Measurements from ENCODE around the gene AVPR2. TPM values are rescaled to one million over a fixed set of nuclear protein-coding genes. Genes with fewer than 3 reads are reported as not detected.

AVPR2 gene
- polyA plus RNA-seq, 1 donor from 2014 or later: not detected

DNA sequence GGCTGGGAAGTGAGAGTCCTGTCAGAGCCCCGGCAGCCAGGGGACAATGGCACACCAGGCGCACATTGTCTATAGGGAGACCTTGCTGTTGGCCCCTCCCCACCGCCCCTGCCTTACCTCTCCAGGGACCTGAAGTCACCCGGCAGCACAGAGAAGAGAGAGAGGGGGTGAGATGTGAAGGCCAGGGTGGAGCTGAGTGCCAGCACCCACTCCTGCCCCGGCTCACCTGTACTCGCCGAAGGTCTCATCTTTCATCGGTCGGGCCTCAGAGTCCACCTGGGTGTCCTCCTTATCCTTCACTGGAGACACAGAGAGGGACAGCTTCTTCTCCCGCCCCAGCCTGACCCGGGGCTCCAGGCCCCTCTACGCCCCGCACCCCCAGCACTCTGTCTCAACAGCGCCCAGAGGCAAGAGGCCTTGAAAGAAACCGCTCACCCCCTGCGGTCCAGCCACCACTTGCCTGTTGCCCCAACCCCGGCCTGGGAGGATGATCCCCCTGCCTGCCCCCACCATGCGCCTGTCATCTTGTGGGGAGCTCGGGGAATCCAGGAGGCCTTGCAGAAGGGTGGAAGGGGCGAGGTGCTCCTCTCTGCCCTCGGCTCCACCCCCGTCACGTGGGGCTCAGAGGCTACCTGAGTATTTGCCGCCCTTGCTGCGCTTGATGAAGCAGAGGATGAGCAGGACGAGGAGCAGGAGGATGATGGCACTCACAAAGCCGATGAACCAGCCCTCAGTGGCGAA is 41.1 kb upstream of the AVPR2 start:
- H3K9me2 ChIP-seq (ENCODE audit: insufficient read depth, low read length): no peaks in the 10 kb centered on the region
- no peak overlapping the region for H3K27ac ChIP-seq (ENCODE audit: low read length)
- H2AFZ ChIP-seq (ENCODE audit: low read depth, low read length): no peak overlapping the region
- H3K4me3 ChIP-seq (ENCODE audit: low read length): no peak overlapping the region
- no peaks in the 10 kb centered on the region for H3K36me3 ChIP-seq (ENCODE audit: insufficient read depth, low read length)
- no peaks in the 10 kb centered on the region for H3F3A ChIP-seq (ENCODE audit: insufficient read depth, low read length, poor library complexity, severe bottlenecking)
- H3K9ac ChIP-seq (ENCODE audit: low read length): no peak overlapping the region
- no peaks in the 10 kb centered on the region for H3K79me2 ChIP-seq (replicated peaks; ENCODE audit: insufficient read depth, low read length)
- no peaks in the 10 kb centered on the region for H3K27me3 ChIP-seq (ENCODE audit: insufficient read depth, low read depth, low read length)
- H3K4me2 ChIP-seq (ENCODE audit: low read length): no peak overlapping the region
- H4K20me1 ChIP-seq (ENCODE audit: insufficient read depth): no peaks in the 10 kb centered on the region
- no peak for TF ChIP-seq TAF1 (IDR thresholded peaks at IDR 0.05; ENCODE audit: low read depth)
- no peaks in the 10 kb centered on the region for H3K9me3 ChIP-seq (ENCODE audit: low read length)

DNA sequence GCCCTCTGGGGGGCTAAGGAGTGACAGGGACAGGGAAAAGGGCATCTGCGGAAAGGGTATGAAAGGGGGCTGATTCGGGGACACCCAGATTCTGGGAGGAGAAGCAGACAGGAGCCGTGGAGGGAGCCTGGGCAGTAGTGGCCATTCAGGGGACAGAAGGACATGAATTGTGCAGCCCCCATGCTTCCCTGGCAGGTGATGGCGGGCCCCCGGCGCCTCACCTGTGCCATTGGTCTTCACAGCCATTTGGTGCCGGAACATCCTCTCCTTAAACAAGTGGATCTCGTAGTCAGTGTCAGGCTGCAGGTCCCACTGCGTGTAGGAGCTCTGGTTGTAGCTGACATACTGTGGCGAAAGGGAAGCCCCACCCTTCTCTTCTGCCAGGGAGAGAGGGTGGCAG is 40.4 kb upstream of the AVPR2 start:
- TF ChIP-seq SMC3 (conservative IDR thresholded peaks at IDR 0.05; ENCODE audit: poor library complexity) (no peak), EP300 (conservative IDR thresholded peaks at IDR 0.05; ENCODE audit: poor library complexity, severe bottlenecking) (no peak), POLR2AphosphoS5 (IDR thresholded peaks at IDR 0.05) (no peak), TAF1 (IDR thresholded peaks at IDR 0.05; ENCODE audit: low read depth) (no peak), RAD21 (conservative IDR thresholded peaks at IDR 0.05) (no peak), EZH2 (IDR thresholded peaks at IDR 0.05; ENCODE audit: borderline replicate concordance, insufficient read depth, low read length, poor library complexity, severe bottlenecking) (no peak), MXI1 (conservative IDR thresholded peaks at IDR 0.05; ENCODE audit: poor library complexity, severe bottlenecking) (no peak)
- TF ChIP-seq, protein P1, sequence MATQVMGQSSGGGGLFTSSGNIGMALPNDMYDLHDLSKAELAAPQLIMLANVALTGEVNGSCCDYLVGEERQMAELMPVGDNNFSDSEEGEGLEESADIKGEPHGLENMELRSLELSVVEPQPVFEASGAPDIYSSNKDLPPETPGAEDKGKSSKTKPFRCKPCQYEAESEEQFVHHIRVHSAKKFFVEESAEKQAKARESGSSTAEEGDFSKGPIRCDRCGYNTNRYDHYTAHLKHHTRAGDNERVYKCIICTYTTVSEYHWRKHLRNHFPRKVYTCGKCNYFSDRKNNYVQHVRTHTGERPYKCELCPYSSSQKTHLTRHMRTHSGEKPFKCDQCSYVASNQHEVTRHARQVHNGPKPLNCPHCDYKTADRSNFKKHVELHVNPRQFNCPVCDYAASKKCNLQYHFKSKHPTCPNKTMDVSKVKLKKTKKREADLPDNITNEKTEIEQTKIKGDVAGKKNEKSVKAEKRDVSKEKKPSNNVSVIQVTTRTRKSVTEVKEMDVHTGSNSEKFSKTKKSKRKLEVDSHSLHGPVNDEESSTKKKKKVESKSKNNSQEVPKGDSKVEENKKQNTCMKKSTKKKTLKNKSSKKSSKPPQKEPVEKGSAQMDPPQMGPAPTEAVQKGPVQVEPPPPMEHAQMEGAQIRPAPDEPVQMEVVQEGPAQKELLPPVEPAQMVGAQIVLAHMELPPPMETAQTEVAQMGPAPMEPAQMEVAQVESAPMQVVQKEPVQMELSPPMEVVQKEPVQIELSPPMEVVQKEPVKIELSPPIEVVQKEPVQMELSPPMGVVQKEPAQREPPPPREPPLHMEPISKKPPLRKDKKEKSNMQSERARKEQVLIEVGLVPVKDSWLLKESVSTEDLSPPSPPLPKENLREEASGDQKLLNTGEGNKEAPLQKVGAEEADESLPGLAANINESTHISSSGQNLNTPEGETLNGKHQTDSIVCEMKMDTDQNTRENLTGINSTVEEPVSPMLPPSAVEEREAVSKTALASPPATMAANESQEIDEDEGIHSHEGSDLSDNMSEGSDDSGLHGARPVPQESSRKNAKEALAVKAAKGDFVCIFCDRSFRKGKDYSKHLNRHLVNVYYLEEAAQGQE (IDR thresholded peaks at IDR 0.05; ENCODE audit: borderline replicate concordance): no peak
- TF ChIP-seq, protein P2, sequence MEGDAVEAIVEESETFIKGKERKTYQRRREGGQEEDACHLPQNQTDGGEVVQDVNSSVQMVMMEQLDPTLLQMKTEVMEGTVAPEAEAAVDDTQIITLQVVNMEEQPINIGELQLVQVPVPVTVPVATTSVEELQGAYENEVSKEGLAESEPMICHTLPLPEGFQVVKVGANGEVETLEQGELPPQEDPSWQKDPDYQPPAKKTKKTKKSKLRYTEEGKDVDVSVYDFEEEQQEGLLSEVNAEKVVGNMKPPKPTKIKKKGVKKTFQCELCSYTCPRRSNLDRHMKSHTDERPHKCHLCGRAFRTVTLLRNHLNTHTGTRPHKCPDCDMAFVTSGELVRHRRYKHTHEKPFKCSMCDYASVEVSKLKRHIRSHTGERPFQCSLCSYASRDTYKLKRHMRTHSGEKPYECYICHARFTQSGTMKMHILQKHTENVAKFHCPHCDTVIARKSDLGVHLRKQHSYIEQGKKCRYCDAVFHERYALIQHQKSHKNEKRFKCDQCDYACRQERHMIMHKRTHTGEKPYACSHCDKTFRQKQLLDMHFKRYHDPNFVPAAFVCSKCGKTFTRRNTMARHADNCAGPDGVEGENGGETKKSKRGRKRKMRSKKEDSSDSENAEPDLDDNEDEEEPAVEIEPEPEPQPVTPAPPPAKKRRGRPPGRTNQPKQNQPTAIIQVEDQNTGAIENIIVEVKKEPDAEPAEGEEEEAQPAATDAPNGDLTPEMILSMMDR (IDR thresholded peaks at IDR 0.05; ENCODE audit: poor library complexity, severe bottlenecking): no peak
- Histone ChIP-seq H3K4me3 (ENCODE audit: low read length) (no peak overlapping the region), H2AFZ (ENCODE audit: low read depth, low read length) (no peak overlapping the region), H3K79me2 (replicated peaks; ENCODE audit: insufficient read depth, low read length) (no peaks in the 10 kb centered on the region), H3K27ac (ENCODE audit: low read length) (no peak overlapping the region), H3K9ac (ENCODE audit: low read length) (no peak overlapping the region), H3F3A (ENCODE audit: insufficient read depth, low read length, poor library complexity, severe bottlenecking) (no peaks in the 10 kb centered on the region), H3K4me2 (ENCODE audit: low read length) (no peak overlapping the region), H4K20me1 (ENCODE audit: insufficient read depth) (no peaks in the 10 kb centered on the region), H3K27me3 (ENCODE audit: insufficient read depth, low read depth, low read length) (no peaks in the 10 kb centered on the region), H3K36me3 (ENCODE audit: insufficient read depth, low read length) (no peaks in the 10 kb centered on the region), H3K9me2 (ENCODE audit: insufficient read depth, low read length) (no peaks in the 10 kb centered on the region), H3K9me3 (ENCODE audit: low read length) (no peaks in the 10 kb centered on the region)

Measured in neural cell (in vitro differentiated cells).